ENCODE results near the gene HOXD4. TPM values are rescaled to one million over a fixed set of nuclear protein-coding genes. Genes with fewer than 3 reads are reported as not detected.

The HOXD4 gene
- total RNA-seq, 1 donor from 2014 or later = 0.70 TPM

DNA sequence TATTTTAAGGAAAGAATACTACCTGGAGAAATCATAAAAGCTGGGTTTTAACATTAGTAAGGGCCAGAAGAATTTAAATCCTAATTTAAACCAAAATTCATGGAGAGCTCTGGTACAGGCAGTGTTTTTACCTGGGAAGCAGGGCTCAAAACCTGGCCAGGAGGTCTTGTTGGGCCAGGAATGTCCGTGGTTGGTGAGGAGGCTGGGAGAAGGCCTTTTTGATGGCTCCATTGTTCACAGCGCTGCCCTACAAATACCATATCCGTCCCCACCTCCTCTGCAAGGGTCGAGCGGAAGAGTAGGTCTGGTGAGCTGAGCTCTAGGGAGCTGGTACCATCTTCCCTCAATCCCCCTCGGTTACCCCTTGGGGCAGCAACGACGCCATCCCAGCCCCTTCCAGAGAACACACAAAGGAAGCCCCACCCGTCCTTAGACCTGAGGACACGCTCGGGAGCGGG, 26.3 kb downstream of the HOXD4 start:
- DNase-seq (ENCODE audit: low spot score) = no peak
- intact Hi-C loops (cut with DNase I) = no loop called here

DNA sequence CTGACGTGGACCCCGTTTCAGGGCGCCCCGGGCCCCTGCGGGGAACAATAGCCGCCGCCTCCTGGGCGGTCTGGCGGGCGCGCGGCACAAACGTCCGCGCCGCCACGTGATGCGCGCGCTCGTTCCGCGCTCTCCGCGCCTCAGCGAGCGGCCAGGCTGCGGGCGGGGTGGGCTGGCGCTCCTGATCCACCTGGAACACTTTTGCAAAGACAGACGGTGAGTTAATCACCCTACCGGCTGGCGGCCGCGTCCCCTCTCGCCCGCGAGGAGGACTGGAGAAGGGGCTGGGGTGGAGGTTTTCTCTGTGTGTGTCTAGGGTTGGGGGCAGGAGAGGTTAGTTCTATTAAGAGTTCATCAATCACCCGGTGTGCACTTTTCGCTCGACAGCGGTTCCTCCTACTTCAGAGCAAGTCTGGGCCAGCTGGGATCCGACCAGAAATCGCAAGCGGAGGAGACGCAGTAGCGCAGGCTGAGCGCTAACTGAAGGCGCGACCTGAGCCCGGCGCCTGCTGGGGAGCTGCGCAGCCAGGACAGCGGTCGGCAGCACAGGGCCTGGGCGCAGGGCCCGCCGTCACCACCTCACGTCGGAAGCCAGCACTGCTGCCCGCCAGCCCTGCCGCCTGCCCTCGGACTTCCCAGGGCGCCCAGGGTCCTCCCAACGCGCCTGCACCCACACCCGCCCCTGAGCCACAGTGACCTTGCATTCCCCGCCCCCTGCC, 26.8 kb downstream of the HOXD4 start:
- DNase-seq (ENCODE audit: low spot score) = no peak

DNA sequence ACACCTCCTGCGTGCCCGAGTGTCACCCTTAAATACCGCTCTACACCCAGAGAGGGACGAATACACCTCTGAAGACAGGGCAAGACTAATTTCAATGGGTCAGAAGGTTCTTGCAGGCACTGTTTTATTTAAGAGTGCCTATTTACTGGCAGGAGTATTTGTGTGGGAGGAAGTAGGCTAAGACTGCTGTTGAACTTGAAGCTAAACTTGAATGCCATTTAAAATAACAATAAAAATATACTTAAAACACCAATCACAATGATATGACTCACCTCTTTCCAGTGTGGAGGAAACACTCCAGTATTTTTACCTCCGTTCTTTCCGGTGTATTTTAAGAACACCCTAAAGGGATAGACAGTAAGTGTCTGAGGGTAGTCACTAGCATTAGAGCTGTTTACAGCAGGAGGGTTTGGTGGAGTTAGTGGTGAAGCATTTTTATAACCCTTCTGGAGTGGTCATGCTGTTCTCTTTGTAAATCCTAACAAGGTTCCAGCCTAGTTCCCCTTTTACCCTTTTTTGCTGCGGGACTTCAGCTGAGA, 27.5 kb downstream of the HOXD4 start:
- intact Hi-C loops (cut with DNase I) = no loop called here
- no peak for DNase-seq (ENCODE audit: low spot score)

More for the DNA sequence above, 26.8 kb downstream of the HOXD4 start:
- intact Hi-C loops (cut with DNase I) = no loop called here

DNA sequence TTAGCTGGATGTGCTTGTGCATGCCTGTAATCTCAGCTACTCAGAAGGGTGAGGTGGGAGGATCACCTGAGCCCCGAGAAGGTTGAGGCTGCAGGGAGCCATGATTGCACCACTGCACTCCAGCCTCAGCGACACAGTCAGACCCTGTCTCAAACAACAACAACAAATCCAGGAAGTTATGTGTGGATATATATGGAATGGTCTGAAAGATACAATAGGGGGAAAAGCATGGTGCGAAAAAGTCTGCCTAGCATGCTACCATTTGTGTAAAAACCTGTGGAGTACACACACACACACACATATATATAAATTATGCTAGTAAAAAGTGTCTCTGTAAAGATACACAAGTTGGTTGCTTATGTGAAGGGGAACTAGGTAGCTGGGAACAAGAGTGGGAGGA, 30.2 kb downstream of the HOXD4 start:
- no peak for DNase-seq (ENCODE audit: low spot score)
- intact Hi-C loops (cut with DNase I) = no loop called here

DNA sequence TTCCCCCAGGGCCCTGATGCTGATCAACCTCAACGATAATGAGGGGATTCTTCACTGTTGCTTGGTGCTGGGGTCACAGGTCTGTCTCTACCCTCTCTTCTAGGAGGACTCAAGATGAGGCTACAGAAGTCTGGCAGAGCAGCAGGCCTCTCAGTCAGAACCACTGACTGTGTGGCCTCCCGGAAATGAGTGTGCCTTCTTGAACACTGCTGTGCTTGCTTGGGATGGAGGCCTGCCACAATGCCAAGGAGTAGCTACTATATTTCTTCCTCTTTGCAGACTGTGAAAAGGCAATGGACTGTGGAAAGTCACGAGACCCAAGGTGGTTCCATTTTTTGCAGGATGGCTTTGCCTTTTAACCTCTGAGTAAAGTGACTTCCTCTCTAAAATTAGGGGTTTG, 31.3 kb downstream of the HOXD4 start:
- no peak for DNase-seq (ENCODE audit: low spot score)
- intact Hi-C loops (cut with DNase I) = no loop called here

DNA sequence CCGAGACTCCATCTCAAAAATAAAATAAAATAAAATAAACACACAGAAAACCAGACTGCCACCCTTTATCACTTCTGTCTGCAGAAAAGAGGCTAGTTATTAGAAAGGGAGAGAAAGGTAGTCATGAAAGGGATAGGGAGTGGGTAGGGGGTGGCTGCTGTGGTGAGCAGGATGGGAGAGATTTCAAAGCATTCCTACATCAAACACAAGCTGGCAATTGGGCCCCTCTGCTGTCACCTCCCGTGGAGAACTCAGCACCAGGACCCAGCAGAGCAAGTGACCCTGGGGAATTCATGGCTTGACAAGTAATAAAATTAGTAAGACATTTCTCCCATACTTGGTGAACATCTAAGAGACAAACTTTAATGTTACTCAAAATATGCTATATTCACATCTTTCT, 33.4 kb downstream of the HOXD4 start:
- intact Hi-C loops (cut with DNase I) = loop anchor here (5.0 kb wide), 1 partner anchor 42 kb away; no protein-coding TSS in a partner anchor

DNA sequence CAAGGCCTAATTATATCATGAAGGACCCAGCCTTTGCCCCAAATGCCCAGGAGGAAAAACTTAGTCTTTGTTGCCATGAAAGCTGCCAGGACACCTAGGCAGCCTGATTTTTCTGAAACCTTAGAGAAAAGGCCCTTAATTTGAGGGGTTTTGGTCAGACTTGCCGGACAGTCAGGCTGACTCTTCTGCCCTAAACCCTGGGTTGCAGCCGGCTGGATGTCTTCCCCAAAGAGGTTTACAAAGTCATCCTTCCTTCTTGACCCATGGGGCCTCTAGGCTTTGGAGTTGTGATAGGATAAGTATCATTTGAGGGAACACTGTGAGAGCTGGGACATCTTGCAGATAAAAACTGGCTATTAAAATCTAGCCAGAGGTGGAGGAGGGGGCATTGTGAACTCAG, 34.7 kb downstream of the HOXD4 start:
- no peak for DNase-seq (ENCODE audit: low spot score)
- intact Hi-C loops (cut with DNase I) = loop anchor here (5.0 kb wide), 1 partner anchor 44 kb away; no protein-coding TSS in a partner anchor

More for the DNA sequence above, 33.4 kb downstream of the HOXD4 start:
- no peak for DNase-seq (ENCODE audit: low spot score)

DNA sequence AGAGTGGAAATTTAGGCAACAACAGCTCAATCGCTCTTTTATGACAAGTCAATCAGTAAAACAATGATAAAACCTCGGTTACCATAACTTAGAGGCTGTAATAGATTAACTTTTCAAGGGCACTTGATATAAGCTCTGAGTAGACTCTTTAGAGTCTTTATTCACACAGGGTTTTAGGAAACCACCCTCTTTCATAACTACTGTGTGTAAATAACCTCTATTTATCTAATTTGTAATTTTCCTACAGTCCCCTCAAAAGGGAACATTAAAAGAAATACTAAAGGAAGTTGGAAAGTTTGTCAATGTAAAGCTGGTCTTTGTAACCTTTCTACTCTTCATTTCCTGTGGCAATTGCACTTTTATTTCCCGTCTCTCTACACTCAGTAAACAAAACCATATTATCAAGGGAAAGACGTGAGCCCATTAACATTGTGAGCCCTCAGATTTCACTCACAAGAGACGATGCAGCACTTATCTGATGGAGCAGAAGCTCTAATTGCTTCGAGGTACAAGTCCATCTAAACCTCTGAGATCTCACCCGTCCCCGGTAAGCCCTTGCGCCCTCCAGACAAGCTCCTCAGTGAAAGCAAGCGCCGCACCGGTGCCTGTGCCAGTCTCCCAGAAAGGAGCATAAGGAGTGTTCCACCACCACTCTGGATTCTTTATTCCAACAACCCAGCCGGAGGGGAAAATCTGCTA, 36.0 kb downstream of the HOXD4 start:
- DNase-seq (ENCODE audit: low spot score) = no peak
- intact Hi-C loops (cut with DNase I) = loop anchor here (5.0 kb wide), 1 partner anchor 45 kb away; no protein-coding TSS in a partner anchor

DNA sequence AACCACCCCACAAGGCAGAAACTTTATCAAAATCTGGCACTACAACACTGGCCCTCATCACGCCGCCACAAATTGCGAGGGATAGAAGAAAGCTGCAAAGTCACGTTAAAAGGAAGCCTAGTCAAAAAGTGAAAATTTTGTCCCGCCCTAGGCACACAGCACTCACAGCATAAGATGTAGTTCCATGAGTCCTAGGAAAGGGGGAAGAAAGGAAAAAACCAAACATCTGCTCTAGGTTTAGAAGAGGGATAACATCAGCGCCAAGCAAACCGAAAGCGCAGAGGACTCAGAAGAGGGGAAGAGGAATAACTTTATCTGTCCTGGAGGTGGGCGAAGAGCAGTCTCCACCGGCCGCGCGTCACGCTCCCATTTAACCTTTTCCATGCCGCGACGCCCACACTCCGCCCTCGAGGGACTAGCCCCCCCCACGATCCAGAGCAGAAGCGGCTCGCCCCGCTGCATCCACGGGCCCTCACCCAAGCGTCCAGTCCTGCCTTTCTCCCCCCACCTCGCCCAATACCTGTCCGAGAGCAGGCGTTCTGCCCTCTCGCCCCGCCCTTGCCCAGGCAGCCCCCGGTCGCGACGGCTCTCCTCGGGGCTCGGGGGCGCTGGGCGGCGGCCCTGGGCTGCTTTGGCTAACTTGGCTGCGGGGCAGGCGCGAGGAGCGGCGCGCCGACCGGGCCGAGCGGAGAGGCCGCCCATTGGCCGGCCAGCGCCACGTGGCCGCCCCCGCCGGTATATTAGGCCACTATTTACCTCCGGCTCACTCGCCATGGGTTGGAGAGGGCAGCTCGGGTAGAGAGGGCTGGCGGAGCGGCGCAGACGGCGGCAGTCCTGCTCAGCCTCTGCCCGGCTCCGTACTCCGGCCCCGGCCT, 36.8 kb downstream of the HOXD4 start, which contains the start of gene HOXD1:
Gene HOXD1, plus strand, starts transcription at position 770 of the 875 bp plus-strand sequence. CDS start 134 bp downstream, outside the sequence.
- no peak for DNase-seq (ENCODE audit: low spot score)

DNA sequence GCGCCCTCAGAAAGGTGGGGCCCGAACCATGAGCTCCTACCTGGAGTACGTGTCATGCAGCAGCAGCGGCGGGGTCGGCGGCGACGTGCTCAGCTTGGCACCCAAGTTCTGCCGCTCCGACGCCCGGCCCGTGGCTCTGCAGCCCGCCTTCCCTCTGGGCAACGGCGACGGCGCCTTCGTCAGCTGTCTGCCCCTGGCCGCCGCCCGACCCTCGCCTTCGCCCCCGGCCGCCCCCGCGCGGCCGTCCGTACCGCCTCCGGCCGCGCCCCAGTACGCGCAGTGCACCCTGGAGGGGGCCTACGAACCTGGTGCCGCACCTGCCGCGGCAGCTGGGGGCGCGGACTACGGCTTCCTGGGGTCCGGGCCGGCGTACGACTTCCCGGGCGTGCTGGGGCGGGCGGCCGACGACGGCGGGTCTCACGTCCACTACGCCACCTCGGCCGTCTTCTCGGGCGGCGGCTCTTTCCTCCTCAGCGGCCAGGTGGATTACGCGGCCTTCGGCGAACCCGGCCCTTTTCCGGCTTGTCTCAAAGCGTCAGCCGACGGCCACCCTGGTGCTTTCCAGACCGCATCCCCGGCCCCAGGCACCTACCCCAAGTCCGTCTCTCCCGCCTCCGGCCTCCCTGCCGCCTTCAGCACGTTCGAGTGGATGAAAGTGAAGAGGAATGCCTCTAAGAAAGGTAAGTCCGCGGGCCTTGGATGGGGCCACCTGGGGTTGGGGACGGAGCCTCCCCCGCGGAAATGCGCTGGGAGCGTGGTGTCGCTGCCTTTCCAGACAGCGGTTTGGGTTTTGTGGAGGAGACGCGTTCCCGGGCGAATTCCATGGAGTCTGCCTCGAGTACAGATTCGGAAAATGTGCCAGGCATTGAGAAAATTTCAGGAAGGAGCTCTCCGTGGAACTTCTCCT, 37.7 kb downstream of the HOXD4 start:
- no peak for DNase-seq (ENCODE audit: low spot score)
- intact Hi-C loops (cut with DNase I) = loop anchor here (5.0 kb wide), 1 partner anchor 47 kb away; no protein-coding TSS in a partner anchor

More for the DNA sequence above, 36.8 kb downstream of the HOXD4 start, which contains the start of gene HOXD1:
- intact Hi-C loops (cut with DNase I) = loop anchor here (5.0 kb wide), 1 partner anchor 46 kb away; no protein-coding TSS in a partner anchor

DNA sequence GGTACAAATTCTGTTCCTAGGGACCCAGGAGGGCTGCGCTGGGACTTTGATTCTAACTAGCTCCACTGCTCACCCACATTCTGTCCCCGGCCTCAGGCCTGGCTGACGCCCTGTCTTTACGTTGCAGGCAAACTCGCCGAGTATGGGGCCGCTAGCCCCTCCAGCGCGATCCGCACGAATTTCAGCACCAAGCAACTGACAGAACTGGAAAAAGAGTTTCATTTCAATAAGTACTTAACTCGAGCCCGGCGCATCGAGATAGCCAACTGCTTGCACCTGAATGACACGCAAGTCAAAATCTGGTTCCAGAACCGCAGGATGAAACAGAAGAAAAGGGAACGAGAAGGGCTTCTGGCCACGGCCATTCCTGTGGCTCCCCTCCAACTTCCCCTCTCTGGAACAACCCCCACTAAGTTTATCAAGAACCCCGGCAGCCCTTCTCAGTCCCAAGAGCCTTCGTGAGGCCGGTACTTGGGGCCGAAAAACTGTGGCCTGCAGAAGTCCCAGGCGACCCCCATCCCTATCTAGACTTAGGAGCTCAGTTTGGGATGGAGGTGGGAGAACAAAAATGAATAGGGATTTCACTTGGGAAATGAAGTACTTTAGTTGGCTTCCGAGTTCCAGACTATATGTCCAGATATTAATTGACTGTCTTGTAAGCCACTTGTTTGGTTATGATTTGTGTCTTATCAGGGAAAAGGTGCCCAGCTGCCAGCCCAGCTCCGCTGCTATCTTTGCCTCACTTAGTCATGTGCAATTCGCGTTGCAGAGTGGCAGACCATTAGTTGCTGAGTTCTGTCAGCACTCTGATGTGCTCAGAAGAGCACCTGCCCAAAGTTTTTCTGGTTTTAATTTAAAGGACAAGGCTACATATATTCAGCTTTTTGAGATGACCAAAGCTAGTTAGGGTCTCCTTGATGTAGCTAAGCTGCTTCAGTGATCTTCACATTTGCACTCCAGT, 38.6 kb downstream of the HOXD4 start:
- intact Hi-C loops (cut with DNase I) = loop anchor here (5.0 kb wide), 1 partner anchor 48 kb away; no protein-coding TSS in a partner anchor

DNA sequence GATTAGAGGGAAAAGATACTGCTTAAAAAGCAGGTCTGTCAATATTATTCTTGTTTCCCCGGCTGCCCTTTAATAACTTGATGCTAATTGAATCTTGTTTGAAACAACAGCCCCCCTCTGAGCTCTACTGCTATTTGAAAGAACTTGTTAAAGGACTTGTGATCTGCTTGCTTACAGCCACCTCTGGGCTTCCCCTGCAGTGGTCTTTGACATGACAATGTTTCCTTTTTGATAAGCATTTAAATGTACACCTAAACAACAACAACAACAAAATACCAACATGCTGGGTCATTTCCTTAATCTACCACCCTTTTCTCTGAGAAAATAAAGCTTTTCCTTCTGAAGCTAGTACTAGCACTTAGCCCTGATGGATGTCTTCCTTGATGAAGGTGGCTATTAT, 41.0 kb downstream of the HOXD4 start:
- DNase-seq (ENCODE audit: low spot score) = no peak
- intact Hi-C loops (cut with DNase I) = no loop called here

More for the DNA sequence above, 38.6 kb downstream of the HOXD4 start:
- no peak for DNase-seq (ENCODE audit: low spot score)

DNA sequence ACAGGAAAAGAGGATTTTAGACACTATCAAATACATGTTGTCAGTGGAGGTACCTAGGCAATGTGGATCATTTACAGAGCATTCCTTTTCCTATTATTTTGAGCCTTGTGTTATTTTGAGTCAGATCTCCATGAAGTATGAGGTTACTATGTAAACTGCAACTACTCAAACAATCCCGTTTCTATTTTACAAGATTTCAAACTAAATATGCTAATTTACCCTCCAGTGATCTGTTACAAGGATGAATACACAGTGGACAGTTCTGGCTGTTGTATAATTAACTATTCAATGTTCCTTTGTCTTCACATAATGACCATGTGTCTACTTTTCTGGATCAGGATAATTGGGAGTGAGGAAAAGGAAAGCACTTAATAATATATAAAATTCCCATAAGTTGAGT, 41.7 kb downstream of the HOXD4 start:
- intact Hi-C loops (cut with DNase I) = no loop called here
- no peak for DNase-seq (ENCODE audit: low spot score)

DNA sequence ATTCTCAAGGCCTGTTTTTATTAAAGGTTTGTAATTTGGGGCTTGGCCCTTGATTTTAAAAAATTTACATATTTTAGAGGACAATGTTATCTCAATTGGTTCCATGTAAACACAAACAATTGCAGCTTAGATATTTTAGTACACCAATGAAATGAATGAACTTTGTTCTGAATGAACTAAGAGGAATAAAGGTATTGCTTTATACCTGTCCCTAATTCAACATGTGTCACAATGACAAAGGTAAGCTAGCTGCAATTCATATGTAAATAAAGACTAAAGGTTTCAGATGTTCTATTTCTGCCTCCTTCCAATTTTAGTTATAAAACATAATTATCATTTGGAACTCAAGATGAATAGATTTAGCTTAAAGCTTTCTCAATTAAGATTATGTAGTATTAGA, 48.6 kb downstream of the HOXD4 start:
- no peak for DNase-seq (ENCODE audit: low spot score)
- intact Hi-C loops (cut with DNase I) = no loop called here

DNA sequence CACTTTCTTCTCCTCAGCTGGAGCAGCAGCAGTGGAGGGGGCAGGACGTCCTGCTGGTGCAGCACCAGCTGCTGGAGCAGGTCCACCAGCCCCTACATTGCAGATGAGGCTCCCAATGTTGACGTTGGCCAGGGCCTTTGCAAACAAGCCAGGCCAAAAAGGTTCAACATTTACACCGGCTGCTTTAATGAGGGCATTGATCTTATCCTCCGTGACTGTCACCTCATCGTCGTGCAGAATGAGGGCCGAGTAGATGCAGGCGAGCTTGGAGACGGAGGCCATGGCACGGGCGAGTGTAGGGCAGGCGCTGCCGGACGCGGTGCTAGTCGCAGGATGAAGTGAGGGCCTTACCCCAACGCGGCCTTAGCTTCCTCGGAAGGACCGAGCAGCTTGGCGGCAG, 49.6 kb downstream of the HOXD4 start:
- intact Hi-C loops (cut with DNase I) = no loop called here
- DNase-seq (ENCODE audit: low spot score) = no peak

DNA sequence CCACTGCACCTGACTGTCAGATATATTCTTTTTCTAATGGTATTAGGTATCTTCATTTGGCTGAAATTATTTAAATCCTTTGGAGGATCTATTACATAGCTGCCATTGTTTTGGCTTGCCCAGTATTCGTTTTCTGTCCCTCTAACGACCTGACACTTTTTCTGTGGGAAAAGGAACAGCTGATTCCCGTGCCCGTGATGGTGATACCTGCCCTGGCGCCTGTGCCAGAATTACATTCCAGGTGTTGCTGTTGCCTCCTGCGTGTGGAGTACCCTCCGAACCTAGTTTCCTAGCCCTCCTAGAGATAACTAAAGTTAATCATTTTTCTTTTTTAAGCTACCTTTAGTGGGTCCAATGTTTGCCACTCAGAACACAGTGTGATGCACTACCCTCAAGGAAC, 51.1 kb downstream of the HOXD4 start:
- intact Hi-C loops (cut with DNase I) = no loop called here

More for the DNA sequence above, 51.1 kb downstream of the HOXD4 start:
- DNase-seq (ENCODE audit: low spot score) = no peak
